GM19025 (cell line): ENCODE results near the gene VSTM2B.

Source experiments
- ATAC-seq: cut with Tn5 transposase; IDR thresholded peaks from one replicate; pipeline ENCODE4 v1.9.1; 2021; ENCODE audit warnings: mild to moderate bottlenecking, low read depth, moderate library complexity; ENCODE audit not compliant: unreplicated experiment

VSTM2B gene

DNA sequence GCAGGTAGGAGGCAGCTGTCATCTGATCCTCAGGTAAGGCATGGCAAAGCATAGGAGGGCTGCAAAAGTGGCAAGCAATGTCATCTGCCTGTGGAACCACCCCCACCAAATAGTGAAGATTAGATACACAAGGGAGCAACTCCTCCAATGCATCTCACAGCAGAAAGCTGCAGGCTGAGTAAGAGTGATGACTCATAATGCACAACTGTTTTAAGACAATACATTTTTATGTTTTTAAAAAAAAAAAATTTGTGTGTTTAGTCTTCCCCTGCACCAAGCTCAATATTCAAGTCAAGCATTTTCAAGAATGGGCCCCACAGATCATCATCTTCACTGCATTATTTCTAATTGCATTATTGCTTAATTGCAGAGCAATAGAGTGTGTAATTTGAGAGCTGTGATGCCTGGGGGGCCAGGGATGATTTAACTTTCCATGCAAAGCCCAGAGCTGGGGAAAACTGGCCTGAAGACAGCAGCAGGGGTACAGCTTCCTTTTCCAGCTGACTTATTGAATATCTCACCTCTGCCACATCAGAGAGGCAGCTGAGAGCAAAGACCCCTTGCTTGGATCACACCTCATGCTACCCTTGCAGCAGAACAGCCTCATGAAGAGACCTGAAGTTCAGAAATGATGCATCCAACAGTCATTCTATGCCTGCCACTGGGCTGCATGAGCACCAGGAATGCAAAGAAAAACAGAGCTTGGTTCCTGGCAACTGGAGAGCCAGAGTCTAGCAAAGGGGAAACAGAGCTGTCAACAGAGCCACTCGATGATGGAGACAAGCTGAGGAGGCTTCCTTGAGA, 57.6 kb downstream of the VSTM2B start:
- ATAC-seq = no peak

- no peak for ATAC-seq
Measured at GRCh38 chr19:29586401-29586800, 60.6 kb downstream of the VSTM2B start.

DNA sequence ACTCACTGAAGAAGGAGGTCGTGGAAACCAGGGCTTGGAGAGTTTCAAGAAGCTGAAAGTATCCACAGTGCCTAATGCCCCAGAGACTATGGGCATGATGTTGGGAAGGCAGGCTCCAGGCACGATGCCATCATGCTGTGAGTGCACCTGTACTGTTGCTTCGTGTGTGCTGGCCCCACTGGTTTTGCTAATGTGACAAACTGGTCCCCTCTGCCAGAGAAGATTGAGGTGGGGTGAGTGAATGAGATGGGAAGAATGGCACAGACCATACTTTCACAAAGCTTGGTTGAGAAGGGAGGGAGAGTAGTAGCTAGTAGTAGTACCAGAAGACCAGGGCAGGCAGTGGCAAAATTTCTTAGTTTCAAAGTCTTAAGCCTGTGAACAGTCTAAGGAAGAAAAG, 61.3 kb downstream of the VSTM2B start:
- ATAC-seq = no peak

DNA sequence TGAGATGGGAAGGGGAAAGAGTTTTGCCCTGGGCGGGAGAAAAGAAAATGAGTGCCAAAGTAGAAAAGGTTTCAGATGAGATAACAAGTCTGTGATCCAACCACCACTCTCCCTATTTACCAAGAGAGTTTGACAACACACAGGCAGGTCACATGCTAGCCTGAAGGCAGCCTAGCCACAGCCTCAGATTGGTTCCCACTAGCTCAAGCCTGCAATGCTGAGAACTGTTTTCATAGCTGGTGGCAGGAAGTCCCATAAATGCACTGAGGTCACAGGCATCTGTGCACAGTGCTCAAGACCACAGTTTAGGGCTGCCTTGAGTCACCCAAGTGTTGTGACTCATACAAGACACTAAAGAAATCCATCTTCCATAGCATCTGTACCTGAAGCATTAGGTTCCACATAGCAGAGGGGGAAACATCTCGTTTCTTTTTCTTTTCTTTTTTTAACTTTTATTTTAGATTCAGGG, 61.8 kb downstream of the VSTM2B start:
- ATAC-seq = peak; percentile 74

DNA sequence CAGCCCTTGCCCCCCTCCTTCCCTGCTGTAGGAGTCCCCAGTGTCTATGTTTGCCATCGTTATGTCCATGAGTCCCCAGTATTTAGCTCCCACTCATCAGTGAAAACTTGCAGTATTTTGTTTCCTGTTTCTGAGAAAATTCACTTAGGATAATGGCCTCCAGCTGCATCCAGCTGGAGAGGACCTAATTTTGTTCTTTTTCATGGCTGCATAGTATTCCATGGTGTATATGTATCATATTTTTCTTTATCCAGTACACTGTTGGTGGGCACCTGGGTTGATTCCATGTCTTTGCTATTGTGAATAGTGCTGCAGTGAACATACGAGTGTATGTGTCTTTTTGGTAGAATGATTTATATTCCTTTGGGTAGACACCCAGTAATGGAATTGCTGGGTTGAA, 62.3 kb downstream of the VSTM2B start:
- ATAC-seq = no peak

GRCh38 chr19:29590278-29590677, 64.5 kb downstream of the VSTM2B start:
- ATAC-seq = no peak

DNA sequence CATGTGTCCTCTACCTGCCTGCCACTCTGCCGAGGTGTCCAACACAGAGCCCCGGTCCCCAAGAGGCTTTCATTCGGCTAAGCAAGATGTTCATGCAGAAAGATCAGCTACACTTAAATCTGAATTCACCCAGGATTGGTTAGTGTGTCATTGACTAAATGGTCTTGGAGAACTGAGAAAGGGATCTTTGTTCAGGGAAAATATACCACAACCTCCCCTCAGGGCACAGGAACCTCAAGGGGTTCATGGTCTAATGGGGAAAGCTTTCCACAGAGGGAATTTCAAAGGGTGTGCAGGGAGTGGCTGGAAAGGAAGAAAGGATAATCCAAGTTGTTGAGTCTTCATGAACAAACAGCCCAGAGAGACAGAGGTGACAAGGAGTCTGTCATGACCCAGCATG, 65.9 kb downstream of the VSTM2B start:
- ATAC-seq = no peak

DNA sequence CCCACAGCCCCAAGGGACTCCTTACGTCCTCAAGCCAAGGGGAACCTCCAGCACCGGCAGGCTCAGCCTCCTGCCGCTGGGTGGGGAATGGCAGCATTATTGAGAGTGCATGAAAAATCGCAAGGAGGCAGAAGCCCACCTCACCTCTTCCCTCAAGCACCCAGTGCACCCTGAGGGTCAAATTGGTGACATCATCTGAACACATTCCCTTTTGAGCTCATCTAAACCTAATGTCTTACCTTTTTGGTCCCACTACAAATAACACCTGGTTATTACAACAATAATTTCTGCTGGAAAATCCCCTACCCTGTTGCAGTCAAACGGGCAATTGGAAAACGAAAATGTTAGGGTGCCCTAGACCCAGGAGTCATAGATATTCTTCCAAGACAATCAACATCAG, 68.1 kb downstream of the VSTM2B start:
- ATAC-seq = no peak

GRCh38 chr19:29596080-29596727, 70.4 kb downstream of the VSTM2B start:
- ATAC-seq = no peak

GRCh38 chr19:29596885-29597525, 71.2 kb downstream of the VSTM2B start:
- ATAC-seq = no peak

- ATAC-seq = no peak
Measured at GRCh38 chr19:29598036-29598435, 72.2 kb downstream of the VSTM2B start.

GRCh38 chr19:29598496-29598895, 72.7 kb downstream of the VSTM2B start:
- ATAC-seq = no peak

GRCh38 chr19:29603308-29603707, 77.5 kb downstream of the VSTM2B start:
- ATAC-seq = no peak

DNA sequence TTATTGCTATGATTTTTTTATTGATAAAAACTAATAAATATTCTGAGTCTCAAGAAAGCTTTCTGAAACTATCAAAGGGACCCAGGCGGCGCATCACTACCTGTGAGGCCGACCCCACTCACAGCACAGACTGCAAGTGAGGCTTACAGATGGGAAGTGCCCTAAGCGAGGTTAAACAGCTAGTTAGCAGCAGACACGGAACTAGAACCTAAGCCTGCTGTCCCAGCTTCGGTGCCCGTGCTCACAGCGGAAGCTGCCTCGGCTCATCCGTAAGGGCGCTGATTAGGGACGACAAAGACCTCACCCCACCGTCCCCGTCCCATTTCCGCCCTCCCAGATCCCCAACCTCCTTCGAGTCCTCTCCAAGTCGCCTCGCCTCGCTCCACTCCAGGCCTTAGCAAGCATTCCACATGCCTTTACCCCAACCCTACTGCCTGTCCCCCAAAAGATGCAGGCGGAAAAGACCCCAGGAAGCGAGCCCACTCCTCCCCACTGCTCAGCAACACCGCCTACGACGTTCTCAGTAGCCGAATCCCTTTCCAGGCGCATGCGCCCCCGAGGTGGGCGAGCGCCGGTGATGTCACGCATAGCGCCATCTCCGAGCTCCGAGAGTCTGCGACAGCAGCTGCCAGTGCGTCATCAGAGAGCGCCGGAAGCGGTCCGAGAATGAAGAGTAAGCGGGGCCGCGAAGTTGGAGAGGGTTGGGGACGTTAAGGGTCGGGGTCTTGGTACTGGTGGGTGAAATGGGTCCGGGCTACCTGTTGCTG, 80.0 kb downstream of the VSTM2B start, which contains the start of gene POP4:
TSS of gene POP4 (plus strand) at position 631 of the 767 bp plus-strand sequence. CDS start at position 667, 36 bp downstream.
- peak; percentile 66 for ATAC-seq

DNA sequence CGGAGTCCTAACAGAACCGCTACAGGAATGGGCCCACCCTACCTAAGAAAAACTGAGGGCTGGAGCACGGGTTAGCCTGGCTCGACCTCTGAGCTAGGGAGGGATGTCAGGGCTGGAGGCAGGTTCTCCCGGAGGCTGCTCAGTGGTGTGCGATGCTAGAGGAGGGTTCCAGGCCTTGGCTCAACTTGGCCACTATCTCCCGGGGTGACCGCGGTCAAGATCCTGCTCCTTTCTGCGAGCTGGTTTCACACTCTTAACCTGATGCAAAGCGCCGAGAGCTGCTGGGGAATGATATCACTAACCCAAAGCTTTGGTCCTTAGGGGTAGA, 80.6 kb downstream of the VSTM2B start:
- peak; percentile 17 for ATAC-seq

- ATAC-seq = no peak
Measured at GRCh38 chr19:29609636-29610035, 83.8 kb downstream of the VSTM2B start.

DNA sequence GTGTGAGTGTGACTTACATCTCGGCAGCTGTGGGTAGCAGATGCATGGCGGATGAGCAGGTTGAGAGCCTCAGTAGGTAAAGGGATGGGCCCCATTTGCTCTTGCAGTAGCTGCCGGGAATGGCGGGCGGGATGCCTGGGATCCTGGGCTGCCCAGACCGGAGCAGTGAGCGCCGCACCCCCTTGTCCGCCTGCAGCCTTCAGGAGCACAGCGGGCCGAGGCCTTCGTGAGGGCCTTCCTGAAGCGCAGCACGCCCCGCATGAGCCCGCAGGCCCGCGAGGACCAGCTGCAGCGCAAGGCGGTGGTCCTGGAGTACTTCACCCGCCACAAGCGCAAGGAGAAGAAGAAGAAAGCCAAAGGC, 84.4 kb downstream of the VSTM2B start:
- no peak for ATAC-seq

- peak; percentile 68 for ATAC-seq
Measured at GRCh38 chr19:29610574-29611271, 84.9 kb downstream of the VSTM2B start.

GRCh38 chr19:29612121-29612520, 86.3 kb downstream of the VSTM2B start:
- no peak for ATAC-seq
